ENCODE results near the gene SLC12A8.

DNA sequence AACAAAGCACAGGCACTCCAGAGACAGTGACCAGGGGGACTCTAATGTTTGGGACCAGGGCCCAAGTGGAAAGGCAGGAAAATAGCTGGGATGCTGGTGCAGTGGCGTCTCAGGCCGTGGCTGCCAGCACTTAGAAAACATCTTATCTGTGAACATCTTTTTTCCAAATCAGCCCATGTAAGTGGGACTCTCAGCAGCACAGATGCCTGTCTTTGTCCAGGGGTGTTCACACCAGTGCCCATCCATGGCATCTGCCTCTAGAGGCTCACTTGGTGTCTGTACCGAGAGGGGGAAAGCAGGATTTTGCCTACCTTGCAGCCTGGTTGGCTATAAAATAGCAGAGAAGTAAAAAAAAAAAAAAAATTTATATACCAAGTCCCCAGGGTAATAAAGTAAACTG lies 26.7 kb downstream of the SLC12A8 start:
- TF ChIP-seq CTCF (IDR thresholded peaks at IDR 0.05) (no peak), POLR2AphosphoS5 (IDR thresholded peaks at IDR 0.05) (no peak), POLR2A (IDR thresholded peaks at IDR 0.05) (no peak)
